Glomerular visceral epithelial cell (primary cell): ENCODE data around the gene FBP2.
"Not testable (repeated sequence)": the region's sequence is repeated elsewhere in the genome, so short reads cannot be mapped to it uniquely, and the experiment has no call there.

Source experiments
- DNase-seq: peaks from one replicate; pipeline ENCODE4 v3.0.0-alpha.2; 2016; ENCODE audit errors: extremely low spot score

Gene FBP2

DNA sequence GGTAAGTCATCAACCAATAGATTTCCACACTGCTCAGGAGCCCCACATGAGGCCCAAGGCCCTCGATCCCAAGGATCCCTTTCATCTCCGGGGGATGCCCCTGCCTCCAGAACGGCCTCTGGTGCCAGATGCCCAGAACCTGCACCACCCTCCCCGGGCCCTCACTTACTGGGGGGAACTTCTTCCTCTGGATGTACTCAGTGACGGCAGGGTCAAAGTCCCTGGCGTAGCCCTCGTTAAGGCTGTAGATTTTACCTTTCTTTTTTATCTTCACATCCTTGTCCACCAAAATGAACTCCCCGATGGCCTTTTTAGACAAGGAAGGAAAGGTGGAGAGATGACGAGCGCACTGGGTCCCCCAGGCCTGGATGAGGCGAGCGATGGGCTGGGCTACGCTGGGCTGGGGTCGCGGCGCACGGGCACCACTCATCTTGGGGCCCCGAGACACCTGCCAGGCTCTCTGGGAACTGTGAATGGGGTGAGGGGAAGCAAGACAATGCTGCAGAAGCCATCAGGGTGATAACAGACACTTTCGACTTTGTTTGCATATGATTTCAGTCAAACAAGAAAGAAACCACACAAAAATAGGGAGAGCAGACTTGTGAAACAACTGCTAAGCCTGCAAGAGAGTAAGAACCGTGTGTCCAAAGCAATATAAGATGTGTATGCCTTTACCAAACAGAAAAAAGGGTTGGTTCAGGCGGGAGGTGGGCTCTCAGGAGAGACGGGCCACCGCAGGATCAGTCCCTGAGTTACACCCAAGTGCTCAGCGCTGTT lies 13.2 kb upstream of the FBP2 start:
- DNase-seq = no peak

DNA sequence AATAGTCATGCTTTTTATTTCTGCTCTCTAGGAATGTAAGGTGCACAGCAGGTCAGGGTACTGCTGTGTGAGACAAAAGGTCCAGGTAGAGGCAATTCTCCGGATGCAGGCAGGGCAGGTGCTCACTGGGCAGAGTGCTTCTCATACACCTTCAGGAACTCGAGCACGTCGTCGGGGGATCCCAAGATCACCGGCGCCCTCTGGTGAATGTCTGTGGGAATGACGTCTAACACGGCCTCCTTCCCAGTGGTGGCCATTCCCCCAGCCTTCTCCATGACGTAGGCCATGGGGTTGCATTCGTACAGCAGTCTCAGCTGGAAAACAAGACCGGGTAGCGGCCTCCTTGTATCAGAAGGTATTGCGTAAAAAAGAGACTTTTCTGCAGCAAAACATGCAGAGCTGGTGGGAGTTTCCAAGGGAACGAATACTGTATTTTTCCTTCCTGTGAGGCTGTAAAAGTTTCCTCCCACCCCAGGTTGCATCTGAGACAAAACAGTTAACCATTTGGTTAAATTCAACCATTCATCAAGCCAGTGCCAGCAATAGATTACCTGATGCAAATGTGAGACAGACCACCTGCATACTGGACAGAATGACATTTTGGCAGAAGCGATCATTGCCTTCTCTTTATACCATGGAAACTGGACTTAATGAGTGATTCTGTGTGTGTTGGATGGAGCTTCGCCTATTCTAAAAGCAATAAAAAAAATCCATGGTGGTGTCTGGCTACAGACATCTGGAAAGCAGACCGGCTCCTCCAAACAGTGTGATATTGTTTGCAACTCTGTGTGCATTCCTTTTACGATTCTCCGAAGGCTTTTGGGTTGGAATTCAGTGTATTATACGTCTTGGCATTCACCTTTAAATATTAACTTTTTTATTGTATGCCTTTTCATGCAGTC lies 9.9 kb upstream of the FBP2 start:
- DNase-seq = peak; percentile 47

DNA sequence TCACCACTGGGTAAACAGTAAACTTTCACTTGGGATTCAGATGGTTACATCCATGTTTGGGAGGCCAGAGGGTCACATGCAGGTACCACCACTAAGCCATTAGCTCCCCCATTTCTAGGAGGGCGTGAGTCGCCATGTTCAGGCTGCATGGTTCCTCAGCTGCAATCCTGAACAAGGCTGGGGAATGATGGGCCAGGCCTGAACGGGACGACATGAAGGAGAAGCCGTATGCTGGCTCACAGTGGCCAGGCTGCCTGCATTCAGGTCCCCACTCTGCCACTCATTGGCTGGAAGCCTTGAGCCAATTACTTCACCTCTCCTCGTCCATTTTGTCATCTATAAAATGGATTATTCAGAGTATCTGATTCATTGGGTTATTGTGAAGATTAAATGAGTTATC lies 9.0 kb upstream of the FBP2 start:
- no peak for DNase-seq

DNA sequence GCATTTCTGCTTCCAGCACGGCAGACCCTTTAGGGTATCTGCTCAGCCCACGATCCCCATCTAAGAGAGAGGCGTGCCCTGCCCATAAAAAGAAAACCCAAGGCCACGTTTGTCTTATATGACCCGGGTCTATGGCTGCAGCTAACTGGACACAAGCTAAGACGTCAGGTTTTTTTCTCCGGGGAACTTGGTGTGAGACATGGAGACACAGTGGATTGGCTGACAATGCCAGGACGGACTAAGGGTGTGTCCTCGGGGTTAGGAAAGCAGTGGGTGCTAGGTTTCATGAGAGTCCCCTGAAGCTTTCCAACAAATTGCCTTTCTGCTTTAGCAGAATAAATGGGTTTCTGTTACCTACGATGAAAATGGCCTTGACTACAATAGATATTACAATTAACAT lies 7.1 kb upstream of the FBP2 start:
- DNase-seq = no peak

DNA sequence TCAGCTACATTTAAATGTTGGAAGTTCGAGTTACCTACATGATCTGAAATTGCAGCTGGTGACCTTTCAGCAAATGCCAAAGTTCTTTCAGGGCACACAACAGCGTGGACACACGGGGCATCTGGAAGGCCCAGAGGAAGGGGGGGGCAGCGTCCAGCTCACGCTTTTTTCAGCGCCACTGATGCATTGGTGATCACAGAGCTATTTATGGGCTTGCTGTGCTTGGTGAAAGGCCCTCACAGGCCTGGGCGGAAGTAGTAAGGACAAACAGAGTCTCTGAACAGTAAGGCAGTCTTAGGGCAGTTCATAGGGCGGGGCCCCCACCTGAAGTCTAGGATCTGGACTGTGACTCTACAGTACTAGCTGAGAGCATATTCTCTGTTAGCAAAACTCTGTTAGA lies 6.6 kb upstream of the FBP2 start:
- DNase-seq = no peak

DNA sequence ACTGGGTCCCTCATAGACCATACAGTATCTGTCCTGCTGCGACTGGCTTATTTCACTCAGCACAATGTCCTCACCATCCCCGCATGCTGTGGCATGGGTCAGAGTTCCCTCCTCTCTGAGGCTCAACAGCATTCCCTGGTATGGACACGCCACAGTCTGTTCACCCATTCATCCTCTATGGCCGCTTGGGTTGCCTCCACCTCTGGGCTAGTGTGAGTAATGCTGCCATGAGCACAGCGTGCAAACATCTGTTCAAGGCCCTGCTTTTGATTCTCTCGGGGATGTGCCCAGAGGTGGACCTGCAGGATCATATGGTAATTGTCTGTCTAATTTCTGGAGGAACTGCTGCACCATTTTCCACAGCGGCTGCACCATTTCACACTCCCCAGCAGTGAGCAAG lies 5.5 kb upstream of the FBP2 start:
- DNase-seq = no peak

DNA sequence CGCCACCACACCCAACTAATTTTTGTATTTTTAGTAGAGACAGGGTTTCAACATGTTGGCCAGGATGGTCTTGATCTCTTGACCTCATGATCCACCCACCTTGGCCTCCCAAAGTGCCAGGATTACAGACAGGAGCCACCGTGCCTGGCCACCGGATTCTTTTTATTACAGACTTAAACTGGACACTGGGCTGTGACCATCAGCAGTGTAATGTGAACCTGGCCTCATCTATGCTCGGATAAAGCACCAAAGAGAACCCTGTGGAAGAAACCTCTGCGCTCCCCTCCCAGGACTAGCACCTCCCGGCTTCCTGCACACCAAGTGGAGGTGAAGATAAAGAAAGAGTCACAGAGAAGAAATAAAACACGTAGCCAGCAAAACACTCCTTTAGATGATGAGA lies 941 bp downstream of the FBP2 start:
- DNase-seq = not testable (repeated sequence)

DNA sequence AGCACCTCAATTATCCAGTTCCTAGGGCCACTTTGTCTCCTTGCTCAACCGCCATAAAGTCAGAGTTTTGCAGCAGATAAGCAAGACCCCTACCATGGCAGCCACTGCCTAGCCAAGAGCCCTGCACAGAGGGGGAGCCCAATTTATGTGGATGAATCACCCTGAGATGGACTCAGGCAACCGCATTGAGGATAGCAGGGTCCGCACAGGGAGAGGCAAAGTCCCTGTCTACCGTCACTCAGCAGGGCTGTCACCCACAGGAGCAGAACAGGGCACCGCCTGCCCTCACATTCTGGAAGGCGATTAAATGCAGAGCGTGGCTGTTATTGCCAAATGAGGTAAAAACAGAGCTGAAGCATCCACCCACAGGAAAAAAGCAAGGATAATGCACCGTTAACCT lies 1.7 kb downstream of the FBP2 start:
- DNase-seq = no peak

DNA sequence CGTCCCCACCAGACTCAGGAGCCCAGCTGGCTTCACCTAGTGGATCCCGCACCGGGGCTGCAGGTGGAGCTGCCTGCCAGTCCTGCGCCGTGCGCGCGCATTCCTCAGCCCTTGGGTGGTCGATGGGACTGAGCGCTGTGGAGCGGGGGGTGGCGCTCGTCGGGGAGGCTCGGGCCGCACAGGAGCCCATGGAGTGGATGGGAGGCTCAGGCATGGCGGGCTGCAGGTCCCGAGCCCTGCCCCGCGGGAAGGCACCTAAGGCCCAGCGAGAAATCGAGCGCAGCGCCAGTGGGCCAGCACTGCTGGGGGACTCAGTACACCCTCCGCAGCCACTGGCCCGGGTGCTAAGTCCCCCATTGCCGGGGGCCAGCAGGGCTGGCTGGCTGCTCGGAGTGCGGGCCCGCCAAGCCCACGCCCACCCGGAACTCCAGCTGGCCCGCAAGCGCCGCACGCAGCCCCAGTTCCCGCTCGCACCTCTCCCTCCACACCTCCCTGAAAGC lies 2.5 kb downstream of the FBP2 start:
- not testable (repeated sequence) for DNase-seq

DNA sequence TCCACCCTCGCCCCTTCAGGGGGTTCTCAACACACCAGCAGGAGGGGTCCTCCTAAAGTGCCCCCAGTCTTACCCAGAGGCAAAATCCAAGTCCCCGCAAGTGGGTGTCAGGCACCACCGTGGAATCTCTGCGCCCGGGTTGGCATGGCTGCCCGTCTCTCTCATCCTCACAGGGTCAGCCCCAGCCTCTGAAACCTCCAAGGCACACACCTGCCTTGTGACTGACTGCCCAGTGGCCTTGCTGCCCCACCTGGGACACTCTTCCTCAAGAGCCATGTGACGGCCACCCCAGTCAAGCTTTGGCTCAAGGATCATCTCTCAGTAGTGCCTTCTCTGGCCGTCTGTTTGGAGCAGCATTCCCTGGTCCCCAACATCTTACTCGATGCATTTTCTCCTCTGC lies 4.9 kb downstream of the FBP2 start:
- DNase-seq = no peak

DNA sequence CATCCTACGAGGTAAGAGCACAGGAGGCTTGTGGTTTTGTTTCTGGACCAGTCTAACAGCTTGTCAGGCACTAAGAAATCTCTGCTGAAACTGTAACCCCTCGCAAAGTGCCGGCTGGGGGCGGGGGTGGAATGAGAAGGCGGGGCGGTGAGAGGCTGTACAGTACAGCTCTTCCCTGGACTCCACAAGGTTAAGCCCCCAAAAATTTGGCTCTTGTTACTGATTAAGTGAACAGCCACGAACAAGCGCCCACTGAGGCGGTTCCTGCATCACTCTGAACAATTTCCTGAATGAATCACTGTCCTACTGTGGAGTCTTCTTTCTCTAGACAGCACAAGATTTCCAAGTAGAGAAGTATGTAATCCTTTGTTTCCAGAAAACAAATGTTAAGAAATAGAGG lies 6.8 kb downstream of the FBP2 start:
- peak; percentile 39 for DNase-seq

DNA sequence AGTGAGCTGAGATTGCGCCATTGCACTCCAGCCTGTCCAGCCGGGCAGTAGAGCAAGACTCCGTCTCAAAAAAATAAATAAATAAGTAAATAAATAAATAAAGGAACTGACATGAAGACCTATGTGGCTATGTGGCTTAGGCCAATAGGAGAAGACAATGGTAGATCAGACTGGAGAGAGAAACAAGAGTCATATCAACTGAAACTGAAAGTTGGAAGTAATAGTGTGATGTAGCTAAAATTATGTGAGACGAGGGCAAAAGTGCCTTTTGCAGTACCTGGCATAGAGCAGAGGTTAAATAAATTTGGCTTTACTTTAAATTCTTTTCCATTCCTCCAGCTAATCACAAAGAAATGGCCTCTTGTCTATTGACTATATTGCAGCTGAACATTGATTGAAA lies 7.3 kb downstream of the FBP2 start:
- peak; percentile 4 for DNase-seq

DNA sequence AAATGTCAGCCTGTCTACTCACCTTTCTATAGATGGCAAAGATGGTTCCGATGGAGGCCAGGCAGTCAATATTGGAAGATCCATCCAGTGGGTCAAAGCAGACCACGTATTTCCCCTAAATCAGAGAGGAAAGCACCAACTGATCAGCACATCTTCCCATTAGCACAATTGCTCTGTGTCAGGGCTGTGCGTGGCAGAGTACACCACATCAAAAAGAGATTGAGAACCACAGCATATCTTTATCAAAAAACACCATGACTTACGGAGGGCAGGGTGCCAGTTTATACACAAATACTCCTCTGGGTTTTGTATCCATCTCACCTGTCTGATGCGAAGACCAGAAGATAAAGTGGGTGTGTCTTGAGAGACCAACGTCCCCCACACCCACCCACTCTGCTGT lies 9.1 kb downstream of the FBP2 start:
- DNase-seq = no peak

DNA sequence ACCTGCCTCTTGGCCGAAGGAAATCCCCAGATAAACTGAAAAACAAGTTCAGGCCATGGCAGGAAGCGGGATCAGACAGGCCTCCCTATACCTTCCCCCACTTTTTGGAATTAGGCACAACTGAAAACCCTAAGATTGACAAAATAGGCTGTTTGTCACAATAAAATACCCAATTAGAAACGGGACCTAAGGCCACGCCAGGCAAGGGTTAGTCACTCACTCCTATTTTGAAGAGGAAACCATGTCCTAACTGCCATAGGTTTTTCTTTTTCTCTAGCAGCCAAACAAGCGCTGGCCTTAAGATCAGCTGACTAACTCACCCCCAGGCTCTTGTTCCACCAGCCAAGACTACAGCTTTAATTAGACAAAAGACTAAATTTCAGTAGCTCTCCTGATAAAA lies 11.9 kb downstream of the FBP2 start:
- no peak for DNase-seq

DNA sequence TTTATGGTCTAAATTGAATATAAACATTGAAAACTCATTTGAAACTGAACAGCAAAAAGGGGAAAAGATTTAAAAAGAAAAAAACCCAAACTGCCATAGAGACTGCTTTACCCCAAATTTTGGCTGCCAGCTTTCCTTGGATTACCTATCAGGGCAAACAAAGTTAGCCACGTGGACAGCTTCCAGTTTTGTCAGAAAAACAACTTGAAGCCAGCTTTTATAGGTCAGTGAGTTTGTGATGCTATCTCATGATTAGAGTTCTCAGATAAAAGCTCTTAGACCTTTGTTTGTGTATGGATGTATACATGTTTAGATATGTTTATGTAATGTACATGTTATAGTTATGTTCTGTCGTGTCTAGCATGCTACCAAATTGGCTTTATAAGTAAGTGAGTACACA lies 16.1 kb downstream of the FBP2 start:
- DNase-seq = no peak

DNA sequence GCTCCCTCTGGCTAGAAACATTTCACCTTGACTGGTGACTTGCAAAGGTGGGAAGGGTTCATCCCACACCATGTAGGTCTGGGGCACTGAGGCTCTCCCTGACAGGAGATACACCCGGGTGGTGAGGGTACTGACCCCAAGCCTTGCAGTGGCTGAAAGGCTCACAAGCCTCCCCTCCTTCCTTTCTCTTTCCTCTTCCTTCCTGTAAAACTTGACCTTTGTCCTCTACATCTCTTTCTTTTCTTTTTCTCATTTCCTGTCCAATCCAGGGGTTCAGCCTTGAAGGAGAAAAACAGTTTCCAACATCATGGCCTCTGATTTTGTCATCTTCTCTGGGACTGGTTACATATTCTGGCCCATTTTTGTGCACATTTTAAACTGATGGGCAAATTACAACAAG lies 16.6 kb downstream of the FBP2 start:
- no peak for DNase-seq

DNA sequence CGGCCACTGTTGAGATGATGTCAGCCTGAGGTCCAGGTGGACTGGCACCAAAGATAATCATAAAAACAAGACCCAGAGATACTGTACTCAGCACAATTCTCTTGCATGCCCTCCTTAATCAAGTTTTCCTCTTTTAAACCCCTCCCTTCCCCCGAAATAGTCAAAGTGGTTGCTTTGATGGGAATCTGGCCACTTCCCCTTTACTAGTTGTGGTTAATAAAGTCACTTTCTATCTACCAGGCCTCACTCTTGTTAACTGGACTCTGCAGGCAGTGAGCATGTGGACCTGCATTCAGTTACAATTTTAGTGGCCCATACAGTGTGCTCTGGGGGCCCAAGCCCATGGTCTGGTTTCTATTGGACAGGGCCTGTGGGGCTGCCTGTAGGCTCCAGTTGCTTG lies 17.5 kb downstream of the FBP2 start:
- DNase-seq = no peak

DNA sequence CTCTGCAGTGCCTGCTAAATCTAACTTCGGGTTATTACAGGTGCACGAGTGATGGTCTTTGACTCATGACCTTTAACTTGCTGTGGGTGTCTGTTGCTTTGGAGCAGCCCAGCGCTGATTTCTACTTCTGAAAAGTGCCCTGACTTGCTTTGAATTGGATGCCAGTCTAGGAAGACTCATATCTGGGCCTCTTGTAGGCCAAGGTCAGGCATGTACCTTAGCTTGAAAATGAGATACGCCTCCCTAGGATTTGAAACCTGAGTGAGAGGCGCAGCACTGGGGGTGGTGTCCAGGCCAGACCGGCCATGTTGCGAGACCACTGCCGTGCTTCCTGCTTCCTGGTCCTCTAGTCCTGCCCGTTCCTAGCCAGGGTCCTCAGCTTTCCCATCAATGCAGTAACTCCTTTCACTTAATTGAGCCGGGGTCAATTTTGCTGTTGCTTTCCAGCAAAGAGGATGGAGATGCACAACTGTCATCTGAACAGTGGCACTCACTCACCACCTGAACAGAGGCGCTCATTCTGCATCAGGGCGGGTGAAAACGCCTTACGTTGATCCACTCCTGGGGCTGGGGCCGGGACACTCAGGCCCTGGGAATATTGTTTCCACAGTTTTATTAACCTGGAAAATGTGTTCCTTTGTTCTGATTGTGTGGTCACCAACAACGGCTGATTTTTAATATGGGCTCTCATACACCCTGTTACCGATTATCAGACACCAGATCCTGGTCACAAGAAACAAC lies 24.5 kb downstream of the FBP2 start:
- DNase-seq = no peak

DNA sequence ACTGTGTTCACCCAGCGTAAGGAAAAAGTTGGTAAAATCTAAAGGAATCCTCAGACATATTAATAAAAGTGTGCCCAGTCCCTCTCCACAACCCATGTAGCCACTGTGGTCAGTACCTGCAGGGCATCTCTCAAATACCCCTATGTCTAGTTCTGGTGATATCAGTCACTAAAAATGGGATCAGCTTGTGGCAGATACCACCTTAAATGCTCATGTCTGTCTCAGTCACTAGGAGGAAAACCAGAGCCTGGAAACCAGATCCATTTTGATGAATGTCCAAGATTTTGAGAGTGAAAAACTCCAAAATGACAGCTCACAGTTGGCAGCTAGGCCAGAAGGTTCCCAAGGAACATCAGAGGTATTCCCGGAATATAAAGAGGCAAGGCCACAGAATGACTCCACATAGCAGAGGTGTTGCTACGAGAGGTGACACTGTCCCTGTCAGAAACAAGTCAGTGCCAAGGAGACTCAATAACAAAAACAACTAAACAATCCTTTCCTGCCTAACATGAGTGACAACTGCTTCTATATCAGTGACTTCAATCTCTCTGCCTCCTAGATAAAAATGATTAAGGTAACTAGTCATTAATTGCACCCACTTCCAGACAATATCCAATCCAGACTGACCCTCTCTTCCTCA lies 25.3 kb downstream of the FBP2 start:
- DNase-seq = no peak

DNA sequence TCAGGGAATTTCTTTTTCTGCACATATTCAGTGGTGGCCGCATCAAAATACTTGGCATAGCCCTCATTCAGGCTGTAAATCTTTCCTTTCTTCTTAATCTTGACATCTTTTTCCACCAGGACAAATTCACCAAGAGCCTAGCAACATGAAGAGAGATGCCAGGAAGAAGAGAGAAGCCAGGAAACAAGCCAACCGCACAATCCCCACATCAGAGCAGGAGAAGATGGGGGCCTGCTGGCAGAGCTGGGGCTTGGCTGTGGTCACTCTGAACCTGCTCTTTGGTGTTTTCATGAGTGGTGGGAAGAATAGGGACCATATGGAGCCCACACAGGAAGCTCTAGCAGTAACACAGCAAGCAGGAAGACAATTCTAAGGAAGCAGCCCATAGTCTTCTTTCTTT lies 26.4 kb downstream of the FBP2 start:
- no peak for DNase-seq

DNA sequence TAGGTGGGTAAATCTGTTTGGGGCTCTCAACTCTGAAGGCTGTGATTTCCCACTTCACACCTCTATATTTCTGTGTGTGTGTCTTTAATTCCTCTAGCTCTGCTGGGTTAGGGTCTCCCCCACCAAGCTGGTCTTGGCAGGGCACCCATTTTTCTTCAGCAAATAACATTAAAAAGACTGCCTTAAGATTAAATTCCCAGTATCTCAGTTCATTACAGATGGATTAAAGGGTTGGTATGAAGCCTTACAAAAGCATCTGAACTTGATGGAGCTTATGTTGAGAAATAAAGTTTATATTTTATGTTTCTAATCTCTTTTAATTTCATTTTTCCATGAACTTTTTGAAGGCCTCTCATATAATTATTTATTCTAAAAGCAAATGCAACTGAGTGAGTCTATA lies 27.1 kb downstream of the FBP2 start:
- DNase-seq = no peak

DNA sequence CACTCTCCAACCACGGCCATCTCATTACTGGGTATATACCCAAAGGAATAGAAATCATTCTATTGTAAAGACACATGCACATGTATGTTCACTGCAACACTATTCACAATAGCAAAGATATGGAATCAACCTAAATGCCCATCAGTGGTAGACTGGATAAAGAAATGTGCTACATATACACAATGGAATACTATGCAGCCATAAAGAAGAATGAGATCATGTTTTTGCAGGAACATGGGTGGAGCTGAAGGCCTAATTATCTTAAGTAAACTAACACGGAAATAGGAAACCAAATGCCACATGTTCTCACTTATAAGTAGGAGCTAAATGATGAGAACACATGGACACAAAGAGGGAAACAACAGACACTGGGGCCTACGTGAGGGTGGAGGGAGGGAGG lies 29.3 kb downstream of the FBP2 start:
- DNase-seq = not testable (repeated sequence)
